Measurements from ENCODE around the gene WNK2. TPM values are rescaled to one million over a fixed set of nuclear protein-coding genes. Genes with fewer than 3 reads are reported as not detected.

WNK2 gene
- total RNA-seq, 2 experiments from 2014 or later = 0.31 to 0.55 TPM

DNA sequence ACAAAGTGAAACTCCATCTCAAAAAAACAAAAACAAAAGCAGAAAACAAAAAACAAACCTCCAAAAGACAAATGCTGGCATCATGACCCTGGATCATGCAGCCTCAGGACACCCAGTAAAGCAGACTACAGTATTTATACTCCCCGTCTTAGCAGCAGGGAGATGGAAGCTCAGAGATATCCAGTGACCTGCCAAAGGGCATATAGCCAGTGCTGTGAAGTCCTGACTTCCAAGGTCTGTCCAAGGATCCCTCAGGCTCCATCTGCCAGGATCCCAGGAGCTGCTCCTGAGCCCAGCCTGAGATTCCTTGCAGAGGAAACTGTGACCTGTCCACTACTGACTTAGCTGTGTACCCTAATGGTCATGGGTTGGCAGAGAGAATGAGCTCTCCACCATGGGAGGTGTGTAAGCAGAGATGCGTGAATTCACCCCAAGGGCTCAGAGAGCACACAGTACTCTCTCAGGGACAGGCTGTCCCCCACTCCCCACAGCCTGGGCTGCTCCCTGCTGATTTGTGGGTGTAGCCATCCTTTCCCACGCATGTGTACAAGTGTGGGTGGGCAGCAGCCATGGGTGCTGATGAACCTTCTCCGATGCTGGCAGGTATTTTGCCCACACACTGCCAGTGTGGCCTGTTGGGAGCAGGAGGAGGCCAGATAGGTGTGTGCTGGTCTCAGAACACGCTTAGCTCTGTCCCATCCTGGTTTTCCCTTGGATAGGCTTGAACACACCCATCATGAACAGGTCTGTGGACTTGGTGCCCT lies 2.1 kb upstream of the WNK2 start:
- ChIA-PET CTCF (no interaction called here), POLR2A (no interaction called here)

DNA sequence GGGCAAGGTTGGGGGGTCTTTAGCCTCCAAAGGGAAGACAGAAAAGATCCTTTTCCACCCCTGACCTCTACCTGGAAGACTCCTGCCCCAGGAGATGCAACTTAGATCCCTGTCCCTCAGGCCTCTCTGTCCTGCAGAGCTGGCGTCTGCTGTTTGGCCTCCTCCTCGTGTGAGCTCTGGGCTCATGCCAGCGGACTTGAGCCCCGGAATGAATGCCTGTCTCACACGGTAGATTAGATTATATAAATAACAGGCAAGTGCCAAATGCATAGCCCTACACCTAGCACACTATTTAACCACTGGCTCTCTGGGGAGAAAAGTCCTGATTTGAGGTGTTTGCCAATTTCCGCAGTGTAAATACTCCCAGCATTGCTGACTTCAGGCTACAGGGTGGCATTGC lies 1.4 kb upstream of the WNK2 start:
- ChIA-PET POLR2A (no interaction called here), CTCF (no interaction called here)

DNA sequence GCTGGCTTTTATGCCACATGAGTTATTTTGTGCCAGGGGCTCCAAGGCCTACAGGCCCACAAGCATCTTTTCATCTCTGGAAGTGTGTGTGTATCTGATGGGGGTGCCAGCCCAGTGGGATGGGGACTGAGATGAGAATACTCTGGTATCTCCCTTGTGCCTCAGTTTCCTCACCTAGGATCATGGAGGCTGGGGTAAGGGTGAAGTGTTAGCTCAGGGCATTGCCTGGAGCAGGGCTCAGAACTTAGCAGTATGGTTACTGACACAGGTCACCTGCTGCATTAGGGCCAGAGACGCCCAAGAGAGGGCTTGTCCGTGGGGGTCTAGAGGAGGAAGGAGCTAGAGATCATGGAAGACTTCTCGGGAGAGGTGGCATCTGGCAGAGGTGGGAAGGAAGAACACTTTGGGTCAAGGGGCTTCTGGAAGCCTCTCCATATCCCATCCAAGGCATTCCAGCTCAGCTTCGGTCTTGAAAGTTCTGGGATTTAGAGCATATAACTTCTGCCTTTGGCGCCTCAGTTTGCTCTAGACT lies 742 bp upstream of the WNK2 start:
- POLR2A ChIA-PET = no interaction called here
- CTCF ChIA-PET = no interaction called here

DNA sequence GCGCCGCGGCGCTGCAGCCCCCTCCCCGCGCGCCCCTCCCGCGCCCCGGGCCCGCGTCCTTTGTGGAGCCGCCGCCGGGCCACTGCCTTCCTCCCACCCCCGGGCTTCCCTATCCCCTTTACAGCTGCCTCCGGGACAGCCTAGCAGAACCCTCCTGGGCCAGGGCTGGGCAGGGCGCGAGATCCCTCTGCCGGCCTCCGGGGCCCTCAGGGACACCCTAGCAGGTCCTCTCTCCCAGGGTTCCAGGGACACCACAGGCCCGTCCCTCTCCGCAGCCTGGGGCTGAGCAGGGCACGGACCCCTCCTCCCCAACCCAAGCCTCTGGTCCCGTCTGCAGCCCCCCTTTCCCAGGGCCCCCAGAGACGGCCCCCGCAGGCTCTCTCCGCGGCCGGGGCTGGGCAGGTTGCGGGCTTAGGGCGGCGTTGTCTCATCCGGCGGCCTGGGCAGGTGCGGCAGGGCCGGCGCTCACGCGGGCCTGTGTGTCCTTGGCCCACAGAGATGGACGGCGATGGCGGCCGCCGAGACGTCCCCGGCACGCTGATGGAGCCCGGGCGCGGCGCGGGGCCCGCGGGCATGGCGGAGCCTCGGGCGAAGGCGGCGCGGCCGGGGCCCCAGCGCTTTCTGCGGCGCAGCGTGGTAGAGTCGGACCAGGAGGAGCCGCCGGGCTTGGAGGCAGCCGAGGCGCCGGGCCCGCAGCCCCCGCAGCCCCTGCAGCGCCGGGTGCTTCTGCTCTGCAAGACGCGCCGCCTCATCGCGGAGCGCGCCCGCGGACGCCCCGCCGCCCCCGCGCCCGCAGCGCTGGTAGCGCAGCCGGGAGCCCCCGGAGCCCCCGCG lies 710 bp downstream of the WNK2 start:
- CTCF ChIA-PET = no interaction called here
- POLR2A ChIA-PET = no interaction called here

DNA sequence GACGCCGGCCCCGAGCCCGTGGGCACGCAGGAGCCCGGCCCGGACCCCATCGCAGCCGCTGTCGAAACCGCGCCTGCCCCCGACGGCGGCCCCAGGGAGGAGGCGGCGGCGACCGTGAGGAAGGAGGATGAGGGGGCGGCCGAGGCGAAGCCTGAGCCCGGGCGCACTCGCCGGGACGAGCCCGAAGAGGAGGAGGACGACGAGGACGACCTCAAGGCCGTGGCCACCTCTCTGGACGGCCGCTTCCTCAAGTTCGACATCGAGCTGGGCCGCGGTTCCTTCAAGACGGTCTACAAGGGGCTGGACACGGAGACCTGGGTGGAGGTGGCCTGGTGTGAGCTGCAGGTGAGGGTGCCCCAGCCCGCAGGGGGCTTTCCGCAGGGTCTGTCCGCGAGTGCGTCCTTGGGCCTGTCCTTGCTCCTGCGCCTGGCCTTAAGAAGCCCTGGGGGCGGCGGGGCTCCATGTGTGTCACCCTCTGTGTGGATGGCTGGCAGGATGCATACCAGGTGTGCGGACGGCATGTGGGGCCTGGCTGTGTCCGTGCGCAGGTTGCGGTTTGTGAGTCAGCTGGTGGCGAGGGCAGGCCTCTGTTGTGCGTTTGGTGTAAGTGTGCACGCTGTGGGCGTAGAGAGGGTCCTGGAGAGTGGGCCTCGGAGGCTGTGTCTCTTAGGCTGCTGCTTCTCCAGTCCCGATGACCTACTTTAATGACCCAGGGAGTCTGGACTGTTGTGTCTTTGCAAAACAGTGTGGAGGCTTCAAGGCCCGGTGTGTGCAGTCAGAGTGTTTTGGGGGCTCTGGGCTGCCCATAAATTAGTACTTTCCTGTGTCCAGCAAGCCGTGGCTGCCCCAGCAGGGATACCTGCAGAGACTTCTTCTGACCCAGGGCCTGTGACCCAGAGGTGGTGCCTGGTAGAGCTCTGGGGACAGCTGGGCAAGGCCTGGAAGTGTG lies 1.6 kb downstream of the WNK2 start:
- ChIA-PET POLR2A (no interaction called here), CTCF (no interaction called here)

DNA sequence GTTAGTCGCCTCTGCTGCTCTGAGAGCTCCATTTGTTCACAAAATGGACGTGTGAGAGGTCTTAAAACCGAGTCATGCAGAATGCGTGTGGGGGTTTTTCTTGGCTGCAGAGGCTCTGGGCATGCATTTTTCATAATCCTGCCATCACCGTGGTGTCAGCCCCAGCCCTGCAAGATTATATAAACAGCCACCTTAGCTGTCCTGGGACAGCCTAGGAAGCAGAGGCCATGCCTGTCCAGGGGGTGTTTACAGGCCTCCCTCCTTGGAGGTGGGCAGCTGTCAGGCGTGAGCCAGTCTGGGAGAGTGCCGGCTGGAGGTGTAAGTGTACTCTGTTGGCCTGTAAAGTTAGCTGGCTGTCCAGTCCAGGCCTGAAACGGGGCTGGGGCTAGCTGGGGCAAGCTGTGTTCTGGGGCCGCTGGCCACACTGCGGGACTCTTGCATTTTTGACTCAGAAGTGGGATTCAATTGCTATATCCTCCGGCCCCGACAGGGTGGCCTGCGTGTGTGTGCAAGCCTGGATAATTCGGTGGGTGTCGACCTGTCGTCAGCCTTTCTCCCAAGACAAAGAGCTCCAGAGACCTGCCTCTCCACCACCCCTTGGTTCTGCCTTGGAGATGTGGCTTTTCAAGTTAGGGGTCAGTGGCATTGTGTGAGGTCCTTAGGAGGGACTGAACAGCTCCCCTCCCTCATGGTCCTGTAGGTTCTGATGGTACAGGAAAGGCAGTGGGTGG lies 2.4 kb downstream of the WNK2 start:
- ChIA-PET CTCF (no interaction called here), POLR2A (no interaction called here)

DNA sequence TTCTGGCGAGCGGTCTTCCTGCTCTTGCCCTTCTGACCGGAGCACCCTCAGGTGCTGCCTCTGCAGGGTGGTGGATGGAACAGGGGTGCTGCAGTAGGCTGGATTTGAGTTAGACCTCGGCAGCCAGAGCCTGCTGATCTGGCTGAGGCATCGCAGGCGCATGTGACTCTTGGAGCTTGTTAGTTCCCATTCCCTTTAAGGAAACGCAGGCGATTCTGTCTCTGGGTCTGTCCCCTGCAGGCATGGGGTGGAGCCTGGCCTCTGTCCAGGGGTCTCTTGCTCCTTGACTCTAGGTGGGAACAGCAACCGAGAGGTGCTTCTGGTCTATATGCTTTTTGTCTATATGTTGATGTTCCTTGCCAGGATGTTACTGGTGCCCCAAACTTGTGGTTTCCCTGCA lies 3.1 kb downstream of the WNK2 start:
- CTCF ChIA-PET = no interaction called here

DNA sequence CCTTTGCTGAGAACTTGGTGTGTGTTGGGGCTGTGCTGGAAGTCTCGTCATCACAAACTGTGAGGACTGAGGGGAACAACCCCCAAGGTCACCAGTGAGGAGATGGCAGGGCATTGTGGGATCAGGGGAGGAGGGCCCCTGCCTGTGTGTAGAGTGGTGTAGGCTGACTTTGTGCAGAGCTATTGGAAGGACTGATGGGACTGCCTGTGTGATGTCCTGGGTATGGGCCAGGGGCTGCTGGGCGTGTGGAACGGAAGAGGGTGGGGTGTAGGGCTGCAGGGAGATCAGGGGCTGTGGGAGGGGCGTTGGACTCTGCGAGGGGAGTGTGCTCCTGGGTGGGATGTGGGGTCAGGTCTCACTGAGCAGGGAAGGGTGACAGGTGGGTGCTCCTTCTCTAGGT lies 3.6 kb downstream of the WNK2 start:
- ChIA-PET POLR2A (no interaction called here), CTCF (no interaction called here)

More for the DNA sequence above, 3.1 kb downstream of the WNK2 start:
- POLR2A ChIA-PET = no interaction called here

DNA sequence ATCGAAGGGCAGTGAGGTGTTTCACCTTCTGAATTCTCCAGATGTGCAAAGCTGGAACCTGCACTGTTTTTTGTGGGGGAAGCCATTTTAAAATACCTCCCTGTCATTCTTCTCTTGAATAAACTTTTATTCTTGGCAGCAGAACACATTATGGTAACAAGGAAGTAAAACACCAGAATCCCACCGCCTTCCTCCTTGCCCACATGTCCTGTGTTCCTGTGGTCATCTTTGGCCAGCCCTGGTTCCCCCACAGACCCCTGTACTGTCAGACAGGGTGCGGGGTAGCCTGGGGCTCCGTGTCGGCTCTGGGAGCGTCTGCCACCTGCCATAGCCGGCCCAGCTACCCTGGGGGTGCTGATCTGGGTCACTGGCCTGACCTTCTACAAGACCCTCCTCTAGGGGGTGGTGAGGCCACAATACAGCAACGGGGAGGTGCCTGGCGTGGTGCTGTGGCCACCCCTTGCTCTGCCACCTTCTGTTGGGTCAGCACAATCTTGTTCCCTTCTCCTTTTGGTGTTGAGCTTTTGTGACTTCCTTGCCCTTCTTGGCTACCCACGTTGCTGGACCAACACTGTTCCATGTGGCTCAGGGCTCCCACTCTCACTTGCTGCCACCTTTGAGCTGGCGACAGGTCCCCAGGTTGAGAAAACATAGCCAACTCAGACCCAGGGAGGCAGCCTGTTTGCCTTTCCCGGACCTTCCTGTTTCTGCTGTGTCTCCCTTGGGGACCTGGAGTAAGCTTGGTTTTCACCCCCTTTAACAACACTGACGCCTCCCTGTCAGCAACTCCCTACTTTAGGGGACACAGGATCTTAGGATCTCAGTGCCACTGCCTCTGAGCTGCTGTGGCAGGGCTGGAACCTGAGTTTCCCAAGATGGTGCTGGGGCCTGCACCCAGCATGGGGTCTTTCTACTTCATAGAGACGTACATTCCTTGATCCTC lies 4.8 kb downstream of the WNK2 start:
- CTCF ChIA-PET = no interaction called here
- POLR2A ChIA-PET = no interaction called here

DNA sequence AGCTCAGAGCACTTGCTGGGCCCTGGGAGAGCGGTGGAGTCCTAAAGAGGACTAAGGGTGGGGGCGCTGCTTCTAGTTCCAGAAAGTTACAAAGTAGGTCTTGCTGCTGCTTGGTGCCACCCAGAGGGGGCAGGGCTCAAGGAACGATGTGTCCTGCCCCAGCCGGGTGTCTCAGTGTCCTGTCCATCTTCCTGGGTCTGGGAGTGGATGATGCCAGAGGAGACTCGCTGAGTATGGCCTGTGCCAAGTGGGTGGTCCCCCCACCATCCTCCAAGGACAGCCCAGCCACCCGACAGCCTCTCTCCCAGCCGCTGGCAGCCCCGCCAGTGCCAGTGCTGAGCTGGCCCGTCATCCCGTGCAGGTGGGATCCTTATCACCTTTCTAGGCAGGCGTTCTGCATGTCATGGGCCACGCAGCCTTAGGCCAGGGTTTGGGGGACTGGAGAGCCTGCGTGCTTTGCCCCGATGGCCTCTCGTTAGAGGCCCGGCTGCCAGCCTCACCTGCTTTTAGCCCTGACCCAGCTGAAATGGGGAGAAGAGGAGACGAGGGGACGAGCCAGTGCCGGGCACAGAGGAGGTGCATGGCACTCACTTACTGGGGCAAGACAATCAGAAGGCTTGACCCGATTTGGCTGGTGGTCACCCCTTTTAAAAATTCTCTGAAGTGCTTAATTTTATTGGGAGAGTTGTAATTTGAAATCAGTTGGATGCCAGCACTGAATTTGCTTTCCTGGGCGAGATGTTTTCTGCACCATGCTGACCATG lies 5.6 kb downstream of the WNK2 start:
- CTCF ChIA-PET = no interaction called here

DNA sequence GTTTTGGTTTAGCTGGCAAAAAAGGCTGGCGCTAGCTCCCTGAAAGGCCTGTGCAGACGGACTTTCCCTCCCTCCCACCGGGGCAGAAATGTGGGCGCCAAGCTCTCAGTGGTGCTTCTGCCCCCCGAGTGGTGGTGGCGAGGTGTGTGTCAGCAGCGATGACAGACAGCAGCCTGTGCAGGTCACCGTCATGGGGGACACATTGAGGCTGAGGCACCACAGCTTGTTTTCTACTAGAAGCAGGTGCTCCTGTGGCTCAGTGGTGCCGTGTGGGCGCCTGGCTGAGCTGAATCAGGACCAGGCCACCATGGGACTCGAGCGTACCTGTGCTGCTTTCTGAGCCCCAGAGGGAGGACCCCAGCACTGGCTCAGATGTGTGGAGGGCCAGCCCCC lies 6.2 kb downstream of the WNK2 start:
- CTCF ChIA-PET = no interaction called here
- POLR2A ChIA-PET = interaction anchor here (0.5 kb wide), 1 partner anchor 997 kb away, joined by 9 read pairs; no protein-coding TSS in a partner anchor

More for the DNA sequence above, 5.6 kb downstream of the WNK2 start:
- POLR2A ChIA-PET = interaction anchor here (0.5 kb wide), 1 partner anchor 997 kb away, joined by 9 read pairs; no protein-coding TSS in a partner anchor

DNA sequence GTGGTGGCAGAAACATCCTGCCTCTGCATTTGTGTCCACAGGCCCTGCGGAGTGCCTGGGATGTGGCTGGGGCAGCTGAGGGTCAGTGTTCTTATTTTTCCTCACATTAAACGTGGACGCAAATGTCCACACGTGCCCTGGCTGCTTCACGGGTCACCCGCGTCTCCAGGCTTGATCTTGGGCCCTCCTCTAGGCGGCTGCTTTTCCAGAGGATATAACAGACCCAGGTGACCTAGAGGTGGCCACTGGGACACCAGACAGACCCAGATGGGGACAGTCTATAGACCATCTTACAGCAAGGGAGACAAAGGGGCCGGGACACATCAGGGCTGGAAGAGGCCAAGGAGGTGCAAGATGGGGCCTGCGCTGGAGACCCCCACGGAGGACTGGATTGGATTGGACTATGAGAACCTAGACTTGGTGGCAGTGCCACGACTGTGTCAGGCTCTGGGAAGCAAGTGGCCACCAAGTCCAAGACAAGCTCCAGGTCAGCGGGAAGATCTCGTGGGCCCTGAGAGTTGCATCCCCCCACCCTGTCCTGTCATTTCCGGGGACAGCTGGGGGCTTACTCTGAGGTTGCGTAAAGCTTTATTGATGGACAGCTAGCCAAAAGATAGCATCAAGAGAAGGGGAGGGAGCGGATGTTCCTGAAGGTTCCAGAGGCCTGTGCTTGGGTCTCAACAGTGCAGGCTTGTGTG lies 6.9 kb downstream of the WNK2 start:
- ChIA-PET CTCF (no interaction called here), POLR2A (no interaction called here)

DNA sequence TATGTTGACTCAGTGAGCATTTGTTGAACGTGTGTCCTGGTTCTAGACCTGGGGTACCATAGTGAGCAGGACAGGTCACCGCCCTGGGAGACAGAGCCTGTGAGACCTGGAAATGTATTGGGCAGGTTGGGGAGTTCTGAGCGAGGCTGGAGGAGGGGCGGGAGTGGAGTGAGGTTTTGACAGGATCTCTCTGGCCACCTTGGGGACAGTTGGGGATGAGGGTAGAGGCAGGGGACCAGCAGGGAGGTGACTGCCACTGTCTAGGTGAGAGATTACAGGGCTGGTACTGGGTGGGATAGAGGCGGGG lies 7.4 kb downstream of the WNK2 start:
- POLR2A ChIA-PET = no interaction called here
- CTCF ChIA-PET = no interaction called here

DNA sequence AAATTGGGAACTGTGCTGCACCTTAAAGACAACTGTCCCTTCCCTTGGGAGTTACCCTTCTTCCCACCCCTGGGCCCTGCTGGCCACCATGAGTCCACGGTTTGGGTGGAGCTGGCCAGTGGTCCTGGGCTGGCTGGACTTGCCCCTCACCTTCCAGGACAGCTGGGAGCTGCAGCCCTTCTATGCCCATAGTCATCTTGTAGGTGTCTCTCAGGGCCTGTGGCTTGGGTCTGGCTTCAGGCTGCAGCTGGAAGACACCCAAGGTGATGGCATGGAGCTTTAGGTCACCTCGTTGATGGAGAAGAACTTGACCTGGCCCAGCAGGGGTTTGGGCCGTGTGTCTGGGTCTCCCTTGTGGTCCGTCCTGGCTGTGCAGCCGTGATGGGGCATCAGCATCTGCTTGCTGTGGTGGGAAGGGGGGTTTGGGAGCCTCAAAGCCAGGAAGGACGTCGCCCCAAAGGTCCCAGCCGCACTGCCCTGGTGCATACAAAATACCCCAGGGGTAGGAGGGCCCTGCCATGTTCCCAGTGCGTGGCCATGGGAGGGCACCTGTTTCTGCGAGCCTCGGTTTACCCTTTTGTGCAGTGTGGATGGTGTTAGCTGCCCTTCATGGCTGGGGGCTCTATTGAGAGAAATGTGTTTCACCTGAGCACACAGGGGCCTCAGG lies 8.9 kb downstream of the WNK2 start:
- CTCF ChIA-PET = no interaction called here
- POLR2A ChIA-PET = no interaction called here

DNA sequence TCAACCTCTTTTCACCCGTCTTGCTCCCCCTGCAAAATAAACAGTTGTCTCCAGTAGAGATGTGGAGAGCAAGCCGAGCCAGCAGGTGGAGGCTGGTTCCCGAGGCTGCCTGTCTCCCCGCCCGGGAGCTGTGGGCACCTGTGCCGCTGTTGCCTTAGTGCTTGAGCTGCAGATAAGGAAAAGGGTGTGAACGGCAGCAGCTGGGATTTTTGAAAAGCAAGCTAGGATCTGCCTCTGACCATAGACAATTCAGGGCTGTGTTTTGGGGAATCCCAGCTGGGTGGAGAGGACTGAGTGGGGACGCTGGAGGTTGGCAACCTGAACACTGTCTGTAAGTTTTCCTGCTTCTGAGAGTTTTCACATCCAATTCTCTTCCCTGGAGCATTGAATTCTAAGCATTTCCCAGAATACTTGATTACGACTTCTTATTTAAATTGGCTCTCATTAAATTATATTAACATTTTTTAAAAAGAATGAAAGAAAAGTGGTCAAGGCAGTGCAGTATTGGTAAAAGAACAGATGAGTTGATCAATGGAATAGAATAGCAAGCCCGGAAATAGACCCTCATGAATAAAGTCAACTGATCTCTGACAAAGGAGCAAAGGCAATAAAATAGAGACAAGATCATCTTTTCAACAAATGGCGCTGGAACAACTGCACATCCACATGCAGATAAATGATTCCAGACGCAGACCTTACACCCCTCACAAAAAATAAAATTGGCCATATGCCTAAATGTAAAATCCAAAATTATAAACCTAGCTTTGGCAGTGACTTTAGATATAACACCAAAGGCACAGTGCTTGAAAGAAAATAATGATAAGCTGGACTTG lies 9.7 kb downstream of the WNK2 start:
- ChIA-PET POLR2A (no interaction called here), CTCF (no interaction called here)

DNA sequence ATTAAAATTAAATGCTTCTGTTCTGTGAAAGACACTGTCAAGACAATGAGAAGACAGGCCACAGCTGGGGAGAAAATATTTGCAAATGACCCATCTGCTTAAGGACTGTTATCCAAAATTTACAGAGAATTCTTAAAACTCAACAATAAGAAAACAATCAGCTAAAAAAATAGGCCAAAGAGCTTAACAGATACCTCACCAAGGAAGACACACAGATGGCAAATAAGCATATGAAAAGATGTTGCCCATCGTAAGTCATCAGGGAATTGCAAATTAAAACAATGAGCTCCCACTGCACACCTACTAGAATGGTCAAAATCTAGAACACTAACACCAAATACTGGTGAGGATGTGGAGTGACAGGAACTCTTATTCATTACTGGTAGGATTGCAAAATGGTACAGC lies 10.3 kb downstream of the WNK2 start:
- ChIA-PET CTCF (no interaction called here), POLR2A (no interaction called here)

Measured in activated CD8-positive, alpha-beta memory T cell treated with anti-CD3 and anti-CD28 coated beads for 36 hours (primary cell).